ENCODE results near the gene TEX13D. TPM values are rescaled to one million over a fixed set of nuclear protein-coding genes. Genes with fewer than 3 reads are reported as not detected.

TEX13D gene
- total and polyA plus RNA-seq, 3 donors from 2014 or later: 3.3 to 8.2 (median 6.7) TPM

GRCh38 chrX:124342174-124342867 lies 9.9 kb downstream of the TEX13D start:
- DNase-seq: no peak
- Histone ChIP-seq H3K36me3 (ENCODE audit: low read depth, missing control alignments) (no peaks in the 10 kb centered on the region), H3K4me3 (no peak overlapping the region), H3K27me3 (no peaks in the 10 kb centered on the region), H3K4me1 (no peaks in the 10 kb centered on the region), H3K27ac (no peak overlapping the region), H3K9me3 (no peaks in the 10 kb centered on the region)
- TF ChIP-seq CTCF (IDR thresholded peaks at IDR 0.05) (no peak), POLR2A (IDR thresholded peaks at IDR 0.05) (no peak)
- intact Hi-C loops (cut with DNase I; ENCODE audit: low total_unique reads): no loop called here
- WGBS, 2 donors: 87 to 88% methylated on average over 7 of the region's 7 CpGs

DNA sequence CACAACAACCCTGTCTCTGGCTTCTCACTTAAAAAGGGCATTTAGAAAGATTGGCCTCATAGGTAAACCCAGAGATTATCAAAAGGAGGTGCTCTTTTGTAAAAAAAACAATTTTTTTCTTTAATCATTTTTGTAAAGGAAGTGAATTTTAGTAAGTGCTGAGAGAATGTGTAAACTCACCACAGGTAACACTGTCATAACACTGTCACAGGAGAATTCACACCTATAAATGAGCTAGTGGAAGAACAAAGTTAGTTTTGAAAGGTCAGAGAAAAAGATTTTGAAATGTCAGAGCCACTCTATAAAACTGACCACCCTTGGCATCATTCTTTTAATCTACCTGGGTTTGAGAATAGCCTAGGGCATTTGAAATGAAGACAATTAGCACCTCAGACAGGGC lies 10.6 kb downstream of the TEX13D start:
- no peaks in the 10 kb centered on the region for H3K4me1 ChIP-seq
- no peak overlapping the region for H3K4me3 ChIP-seq
- intact Hi-C loops (cut with DNase I; ENCODE audit: low total_unique reads): no loop called here
- H3K36me3 ChIP-seq (ENCODE audit: low read depth, missing control alignments): no peaks in the 10 kb centered on the region
- TF ChIP-seq CTCF (IDR thresholded peaks at IDR 0.05) (no peak), POLR2A (IDR thresholded peaks at IDR 0.05) (no peak)
- no peaks in the 10 kb centered on the region for H3K9me3 ChIP-seq
- DNase-seq: no peak
- no peaks in the 10 kb centered on the region for H3K27me3 ChIP-seq
- H3K27ac ChIP-seq: no peak overlapping the region

DNA sequence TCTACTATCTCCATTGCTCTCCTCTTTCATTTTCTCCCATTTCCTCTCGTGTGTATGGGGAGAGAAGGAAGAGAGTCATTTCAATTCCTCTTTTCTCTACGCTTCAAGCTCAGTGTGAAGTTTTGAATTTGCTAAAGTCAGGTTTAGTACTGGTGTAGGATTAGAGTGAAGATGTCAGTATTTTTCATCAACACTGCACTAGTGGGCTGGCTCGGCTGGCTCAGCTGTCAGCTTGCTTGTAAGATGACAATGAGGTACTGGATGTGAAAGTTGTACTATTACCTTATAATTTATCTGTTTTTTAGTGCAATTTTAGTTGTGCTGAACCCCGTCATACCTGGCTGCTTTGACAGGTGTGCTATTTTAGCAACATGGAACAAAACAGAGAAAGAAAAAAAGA lies 11.8 kb downstream of the TEX13D start:
- no peak for DNase-seq
- no peaks in the 10 kb centered on the region for H3K27me3 ChIP-seq
- no peaks in the 10 kb centered on the region for H3K36me3 ChIP-seq (ENCODE audit: low read depth, missing control alignments)
- intact Hi-C loops (cut with DNase I; ENCODE audit: low total_unique reads): no loop called here
- no peak overlapping the region for H3K27ac ChIP-seq
- no peaks in the 10 kb centered on the region for H3K4me1 ChIP-seq
- H3K4me3 ChIP-seq: no peak overlapping the region
- H3K9me3 ChIP-seq: no peaks in the 10 kb centered on the region
- TF ChIP-seq CTCF (IDR thresholded peaks at IDR 0.05) (no peak), POLR2A (IDR thresholded peaks at IDR 0.05) (no peak)
- 78 to 85% methylated on average over 4 of the region's 4 CpGs for WGBS, 2 donors

DNA sequence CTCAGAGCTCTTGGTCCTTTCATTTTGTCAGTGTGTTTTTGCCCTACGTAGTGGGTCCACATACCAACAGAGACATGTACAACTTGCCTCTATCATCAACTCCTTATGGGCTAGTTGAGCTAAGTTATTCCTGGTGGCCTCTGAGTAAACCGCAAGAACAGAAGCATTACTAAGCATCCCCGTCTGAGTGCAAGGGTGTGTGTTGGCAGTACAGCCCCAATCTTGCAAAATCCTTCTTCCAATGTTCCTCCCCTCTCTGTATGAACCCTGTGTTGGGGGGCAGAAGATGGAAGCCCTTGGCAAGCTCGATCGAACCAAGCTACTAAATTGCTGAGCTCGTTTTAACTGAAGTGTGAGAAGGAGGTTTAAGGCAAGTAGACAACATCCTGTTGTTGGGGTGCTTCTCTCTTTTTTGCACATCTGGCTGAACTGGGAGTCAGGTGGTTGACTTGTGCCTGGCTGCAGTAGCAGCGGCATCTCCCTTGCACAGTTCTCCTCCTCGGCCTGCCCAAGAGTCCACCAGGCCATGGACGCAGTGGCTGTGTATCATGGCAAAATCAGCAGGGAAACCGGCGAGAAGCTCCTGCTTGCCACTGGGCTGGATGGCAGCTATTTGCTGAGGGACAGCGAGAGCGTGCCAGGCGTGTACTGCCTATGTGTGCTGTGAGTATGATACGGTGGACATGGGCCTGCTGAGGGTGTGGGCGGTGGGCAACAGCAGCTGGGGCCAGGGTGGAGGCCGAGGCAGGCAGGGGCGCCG lies 13.8 kb downstream of the TEX13D start, which contains the start of gene SH2D1A:
SH2D1A (plus strand) TSS at position 447 of the 760 bp plus-strand sequence; CDS start at position 527, 80 bp downstream.
- intact Hi-C loops (cut with DNase I; ENCODE audit: low total_unique reads): no loop called here
- no peaks in the 10 kb centered on the region for H3K9me3 ChIP-seq
- 71 to 86% methylated on average over 14 to 16 of the region's 19 CpGs for WGBS, 2 donors
- TF ChIP-seq POLR2A (IDR thresholded peaks at IDR 0.05) (no peak), CTCF (IDR thresholded peaks at IDR 0.05) (no peak)
- H3K36me3 ChIP-seq (ENCODE audit: low read depth, missing control alignments): no peaks in the 10 kb centered on the region
- H3K27me3 ChIP-seq: no peaks in the 10 kb centered on the region
- DNase-seq: no peak
- no peak within 1 kb of the TSS for H3K27ac ChIP-seq
- H3K4me1 ChIP-seq: no peaks in the 10 kb centered on the region
- no peak within 1 kb of the TSS for H3K4me3 ChIP-seq

Measured in testis (tissue), 3 donors.